NCI-H146 (cell line): ENCODE results near the gene GPD2.
"Not testable (repeated sequence)": the region's sequence is repeated elsewhere in the genome, so short reads cannot be mapped to it uniquely, and the experiment has no call there.

ENCODE experiments used
- DNase-seq: peaks from one replicate; lab custom pipeline; 2025; lab: John Stamatoyannopoulos, UW

GPD2 gene

GRCh38 chr2:156590085-156590739 lies 154.0 kb downstream of the GPD2 start:
- DNase-seq = no peak

- DNase-seq = no peak
Observed at GRCh38 chr2:156592809-156593593, 156.8 kb downstream of the GPD2 start.

- DNase-seq = no peak
Observed at GRCh38 chr2:156593594-156593921, 157.4 kb downstream of the GPD2 start.

- DNase-seq = no peak
Observed at GRCh38 chr2:156598563-156598962, 162.4 kb downstream of the GPD2 start.

- DNase-seq = no peak
Observed at GRCh38 chr2:156600196-156600595, 164.0 kb downstream of the GPD2 start.

- DNase-seq = no peak
Observed at GRCh38 chr2:156601855-156602551, 165.8 kb downstream of the GPD2 start.

- no peak for DNase-seq
Observed at GRCh38 chr2:156602552-156602933, 166.4 kb downstream of the GPD2 start.

GRCh38 chr2:156615836-156616322 lies 179.7 kb downstream of the GPD2 start:
- DNase-seq = no peak

GRCh38 chr2:156618071-156618470 lies 181.9 kb downstream of the GPD2 start:
- not testable (repeated sequence) for DNase-seq

- DNase-seq = no peak
Observed at GRCh38 chr2:156619021-156619539, 182.9 kb downstream of the GPD2 start.

GRCh38 chr2:156622491-156622890 lies 186.3 kb downstream of the GPD2 start:
- no peak for DNase-seq

GRCh38 chr2:156625360-156626170 lies 189.4 kb downstream of the GPD2 start:
- DNase-seq = no peak

- DNase-seq = no peak
Observed at GRCh38 chr2:156626931-156627330, 190.8 kb downstream of the GPD2 start.

- DNase-seq = no peak
Observed at GRCh38 chr2:156630579-156631337, 194.6 kb downstream of the GPD2 start.

GRCh38 chr2:156635646-156636045 lies 199.5 kb downstream of the GPD2 start:
- no peak for DNase-seq
